Vagina (tissue), 2 donors: ENCODE results near the gene VAMP3.

ENCODE experiments used
- POLR2A ChIP-seq, 2 donors: fragments of 450-650 bp; IDR thresholded peaks; one replicate each; pipeline ENCODE4 v1.6.1; 2017; ENCODE audit warnings: antibody characterized with exemption in 2 of 2, mild to moderate bottlenecking in 2 of 2, moderate library complexity in 2 of 2
- POLR2AphosphoS5 ChIP-seq, 2 donors: sonication (generic); formaldehyde crosslinking; IDR thresholded peaks; one replicate each; pipeline ENCODE4 v1.9.0; 2017; ENCODE audit warnings: antibody characterized with exemption in 2 of 2, mild to moderate bottlenecking in 2 of 2, low read depth in 1 of 2; ENCODE audit not compliant: insufficient read depth in 1 of 2
- TF ChIP-seq, protein P1 (sequence below), 3 experiments: fragments of 450-650 bp in 2 of 3; fragments of 200-600 bp in 1 of 3; sonication (generic) in 1 of 3; IDR thresholded peaks; one replicate each; pipeline ENCODE4 v1.5.1; 2017 to 2019; ENCODE audit warnings: antibody characterized with exemption in 3 of 3, mild to moderate bottlenecking in 2 of 3, moderate library complexity in 2 of 3

DNA sequence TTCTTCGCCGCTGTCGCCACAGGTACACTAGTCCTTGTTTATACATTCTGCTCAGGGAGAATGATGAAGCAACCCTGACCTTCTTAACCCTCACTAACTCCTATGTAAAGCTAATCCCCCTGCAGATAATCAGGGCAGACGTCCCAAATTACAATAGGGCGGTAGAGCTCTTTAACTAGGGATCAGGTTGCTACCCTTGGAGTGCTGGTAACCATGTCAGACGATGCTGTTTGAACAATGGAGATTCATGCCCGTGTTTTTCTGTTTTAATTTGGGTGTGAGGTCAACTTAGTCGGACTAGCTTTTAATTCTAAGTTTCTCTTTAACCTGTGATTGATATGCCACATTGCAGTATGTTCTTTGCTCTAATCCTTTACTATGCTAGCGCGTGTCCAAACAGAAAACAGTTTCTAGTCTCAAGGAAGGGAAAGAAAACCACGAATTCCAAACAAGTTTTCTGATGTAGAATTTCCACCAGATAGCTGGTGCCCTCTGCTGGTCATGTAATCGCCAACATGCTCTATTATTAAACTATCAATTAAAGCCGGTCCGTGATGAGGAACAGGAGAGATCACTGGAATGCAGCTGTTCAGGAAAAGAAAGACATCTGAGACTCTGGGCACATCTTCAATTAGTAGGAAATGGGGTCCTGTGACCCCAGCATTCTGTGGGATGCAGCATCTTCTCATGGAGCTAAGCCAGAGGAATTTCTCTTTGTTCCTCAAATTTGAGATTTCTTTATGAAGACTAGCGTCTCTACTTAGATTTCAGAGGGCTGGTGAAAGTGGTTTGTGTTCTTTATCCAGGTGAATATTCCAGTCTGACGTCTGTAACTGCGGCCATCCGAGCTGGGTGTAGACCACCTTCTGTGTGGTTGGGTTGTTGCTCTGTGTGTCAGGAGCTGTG is 18.3 kb upstream of the VAMP3 start:
- TF ChIP-seq POLR2A (IDR thresholded peaks at IDR 0.05), result no peak
- TF ChIP-seq, protein P1, sequence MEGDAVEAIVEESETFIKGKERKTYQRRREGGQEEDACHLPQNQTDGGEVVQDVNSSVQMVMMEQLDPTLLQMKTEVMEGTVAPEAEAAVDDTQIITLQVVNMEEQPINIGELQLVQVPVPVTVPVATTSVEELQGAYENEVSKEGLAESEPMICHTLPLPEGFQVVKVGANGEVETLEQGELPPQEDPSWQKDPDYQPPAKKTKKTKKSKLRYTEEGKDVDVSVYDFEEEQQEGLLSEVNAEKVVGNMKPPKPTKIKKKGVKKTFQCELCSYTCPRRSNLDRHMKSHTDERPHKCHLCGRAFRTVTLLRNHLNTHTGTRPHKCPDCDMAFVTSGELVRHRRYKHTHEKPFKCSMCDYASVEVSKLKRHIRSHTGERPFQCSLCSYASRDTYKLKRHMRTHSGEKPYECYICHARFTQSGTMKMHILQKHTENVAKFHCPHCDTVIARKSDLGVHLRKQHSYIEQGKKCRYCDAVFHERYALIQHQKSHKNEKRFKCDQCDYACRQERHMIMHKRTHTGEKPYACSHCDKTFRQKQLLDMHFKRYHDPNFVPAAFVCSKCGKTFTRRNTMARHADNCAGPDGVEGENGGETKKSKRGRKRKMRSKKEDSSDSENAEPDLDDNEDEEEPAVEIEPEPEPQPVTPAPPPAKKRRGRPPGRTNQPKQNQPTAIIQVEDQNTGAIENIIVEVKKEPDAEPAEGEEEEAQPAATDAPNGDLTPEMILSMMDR (IDR thresholded peaks at IDR 0.05), result peak; percentile 75 to 90 (median 79)
- peak in 1 of 2 donors; percentile 70 for TF ChIP-seq POLR2AphosphoS5 (IDR thresholded peaks at IDR 0.05; ENCODE audit: insufficient read depth in 1 of 2, low read depth in 1 of 2)
